Measurements from ENCODE around the gene NKX1-2.
"Not testable (repeated sequence)": the region's sequence is repeated elsewhere in the genome, so short reads cannot be mapped to it uniquely, and the experiment has no call there.

Gene NKX1-2

GRCh38 chr10:124436191-124436638 lies 13.6 kb downstream of the NKX1-2 start:
- H3K27ac ChIP-seq (ENCODE audit: low read depth, low read length, poor library complexity, severe bottlenecking), result no peak overlapping the region
- H3K4me1 ChIP-seq (ENCODE audit: insufficient read depth, low read length, severe bottlenecking), result no peaks in the 10 kb centered on the region
- no peak overlapping the region for H3K4me2 ChIP-seq (ENCODE audit: low read length)
- no peaks in the 10 kb centered on the region for H3F3A ChIP-seq (ENCODE audit: insufficient read depth, low read length)
- H3K79me2 ChIP-seq (ENCODE audit: insufficient read depth, low read length), result no peaks in the 10 kb centered on the region
- H2AFZ ChIP-seq (ENCODE audit: low read length), result no peak overlapping the region
- no peaks in the 10 kb centered on the region for H3K9me2 ChIP-seq (ENCODE audit: low read depth, low read length)
- no peak overlapping the region for H3K9ac ChIP-seq (ENCODE audit: low read length)
- H3K4me3 ChIP-seq (ENCODE audit: low read depth, low read length, poor library complexity, severe bottlenecking), result no peak overlapping the region
- H3K9me3 ChIP-seq (ENCODE audit: low read length), result no peaks in the 10 kb centered on the region
- no peaks in the 10 kb centered on the region for H3K36me3 ChIP-seq (ENCODE audit: insufficient read depth, low read length)
- H3K27me3 ChIP-seq (ENCODE audit: insufficient read depth, low read length), result no peaks in the 10 kb centered on the region
- H4K20me1 ChIP-seq (ENCODE audit: insufficient read depth, low read length), result no peaks in the 10 kb centered on the region
- TF ChIP-seq CTCF (IDR thresholded peaks at IDR 0.05; ENCODE audit: low read length) (no peak), EZH2 (IDR thresholded peaks at IDR 0.05; ENCODE audit: borderline replicate concordance, low read length) (no peak)

GRCh38 chr10:124435683-124436082 lies 14.2 kb downstream of the NKX1-2 start:
- H4K20me1 ChIP-seq (ENCODE audit: insufficient read depth, low read length); H3F3A ChIP-seq (ENCODE audit: insufficient read depth, low read length); H3K36me3 ChIP-seq (ENCODE audit: insufficient read depth, low read length); H3K9ac ChIP-seq (ENCODE audit: low read length); H3K4me2 ChIP-seq (ENCODE audit: low read length); H3K4me3 ChIP-seq (ENCODE audit: low read depth, low read length, poor library complexity, severe bottlenecking); H3K27ac ChIP-seq (ENCODE audit: low read depth, low read length, poor library complexity, severe bottlenecking); H3K9me3 ChIP-seq (ENCODE audit: low read length); H3K4me1 ChIP-seq (ENCODE audit: insufficient read depth, low read length, severe bottlenecking); H3K27me3 ChIP-seq (ENCODE audit: insufficient read depth, low read length); H2AFZ ChIP-seq (ENCODE audit: low read length); H3K79me2 ChIP-seq (ENCODE audit: insufficient read depth, low read length); H3K9me2 ChIP-seq (ENCODE audit: low read depth, low read length): not testable (repeated sequence)

GRCh38 chr10:124433461-124433860 lies 16.4 kb downstream of the NKX1-2 start:
- Histone ChIP-seq H3K4me1 (ENCODE audit: insufficient read depth, low read length, severe bottlenecking) (no peaks in the 10 kb centered on the region), H3K9me3 (ENCODE audit: low read length) (no peaks in the 10 kb centered on the region), H3K4me2 (ENCODE audit: low read length) (no peak overlapping the region), H4K20me1 (ENCODE audit: insufficient read depth, low read length) (no peaks in the 10 kb centered on the region), H3K79me2 (ENCODE audit: insufficient read depth, low read length) (no peaks in the 10 kb centered on the region), H3K9ac (ENCODE audit: low read length) (no peak overlapping the region), H2AFZ (ENCODE audit: low read length) (no peak overlapping the region), H3F3A (ENCODE audit: insufficient read depth, low read length) (no peaks in the 10 kb centered on the region), H3K4me3 (ENCODE audit: low read depth, low read length, poor library complexity, severe bottlenecking) (no peak overlapping the region), H3K9me2 (ENCODE audit: low read depth, low read length) (no peaks in the 10 kb centered on the region), H3K27me3 (ENCODE audit: insufficient read depth, low read length) (no peaks in the 10 kb centered on the region), H3K36me3 (ENCODE audit: insufficient read depth, low read length) (no peaks in the 10 kb centered on the region), H3K27ac (ENCODE audit: low read depth, low read length, poor library complexity, severe bottlenecking) (no peak overlapping the region)
- TF ChIP-seq EZH2 (IDR thresholded peaks at IDR 0.05; ENCODE audit: borderline replicate concordance, low read length) (no peak), CTCF (IDR thresholded peaks at IDR 0.05; ENCODE audit: low read length) (no peak)

- Histone ChIP-seq H3K9ac (ENCODE audit: low read length) (no peak overlapping the region), H3K4me3 (ENCODE audit: low read depth, low read length, poor library complexity, severe bottlenecking) (no peak overlapping the region), H3K27me3 (ENCODE audit: insufficient read depth, low read length) (no peaks in the 10 kb centered on the region), H4K20me1 (ENCODE audit: insufficient read depth, low read length) (no peaks in the 10 kb centered on the region), H3F3A (ENCODE audit: insufficient read depth, low read length) (no peaks in the 10 kb centered on the region), H3K4me1 (ENCODE audit: insufficient read depth, low read length, severe bottlenecking) (no peaks in the 10 kb centered on the region), H3K27ac (ENCODE audit: low read depth, low read length, poor library complexity, severe bottlenecking) (no peak overlapping the region), H3K79me2 (ENCODE audit: insufficient read depth, low read length) (no peaks in the 10 kb centered on the region), H3K36me3 (ENCODE audit: insufficient read depth, low read length) (no peaks in the 10 kb centered on the region), H3K9me2 (ENCODE audit: low read depth, low read length) (no peaks in the 10 kb centered on the region), H3K9me3 (ENCODE audit: low read length) (no peaks in the 10 kb centered on the region), H2AFZ (ENCODE audit: low read length) (no peak overlapping the region), H3K4me2 (ENCODE audit: low read length) (no peak overlapping the region)
- TF ChIP-seq CTCF (IDR thresholded peaks at IDR 0.05; ENCODE audit: low read length), result no peak
- TF ChIP-seq EZH2 (IDR thresholded peaks at IDR 0.05; ENCODE audit: borderline replicate concordance, low read length), result no peak
Measured at GRCh38 chr10:124430077-124430476, 19.8 kb downstream of the NKX1-2 start.

Data from OCI-LY1 (cell line).